ENCODE results near the gene DHTKD1. TPM values are rescaled to one million over a fixed set of nuclear protein-coding genes. Genes with fewer than 3 reads are reported as not detected.

DHTKD1 gene
- total and polyA plus RNA-seq, 10 of the 15 experiments (the other 5 are each of a cell fraction or from before 2014, with no cell fraction given): 11.3 to 35.0 (median 26.9) TPM

- TF ChIP-seq ZNF592 (IDR thresholded peaks at IDR 0.05): no peak
- TF ChIP-seq RELA (IDR thresholded peaks at IDR 0.05; ENCODE audit: borderline replicate concordance, partially characterized antibody): no peak
- TF ChIP-seq RBBP5 (conservative IDR thresholded peaks at IDR 0.05): no peak
- no peak for TF ChIP-seq SPI1 (IDR thresholded peaks at IDR 0.05; ENCODE audit: borderline replicate concordance, insufficient read depth, low read depth, low read length)
- no peak for TF ChIP-seq IRF3 (IDR thresholded peaks at IDR 0.05)
- no peak for TF ChIP-seq GABPA (IDR thresholded peaks at IDR 0.05; ENCODE audit: low read depth)
- no peak for TF ChIP-seq E2F4 (IDR thresholded peaks at IDR 0.05; ENCODE audit: low read depth, low read length)
- TF ChIP-seq HDAC6 (IDR thresholded peaks at IDR 0.05; ENCODE audit: unreplicated experiment): no peak
These were observed 13.0 kb upstream of the DHTKD1 start (continued) for GRCh38 chr10:12055732-12056131.
